Caco-2 (cell line): ENCODE results near the gene OR6Q1. TPM values are rescaled to one million over a fixed set of nuclear protein-coding genes. Genes with fewer than 3 reads are reported as not detected.

Experiments
- BruUV-seq: library from RNA; stranded (reverse); fragments of 400-500 nt; replicated peaks from 2 replicates; lab custom pipeline; 2021; lab: Mats Ljungman, UMichigan
- CTCF ChIA-PET: fragments of 300-600 bp; sonication (Branson Sonifier 250); formaldehyde crosslinking; loops from one replicate; lab custom pipeline; 2022; ENCODE audit warnings: antibody characterized with exemption; lab: Charles Lee
- POLR2A ChIA-PET: fragments of 300-600 bp; sonication (Branson Sonifier 250); formaldehyde crosslinking; loops from one replicate; lab custom pipeline; 2022; ENCODE audit warnings: antibody characterized with exemption; lab: Charles Lee
- DNase-seq, 2 experiments: peaks; one replicate each; pipeline versions ENCODE4 v3.0.0 to v3.0.0-alpha.2; 2020 to 2022
- H3K27me3 ChIP-seq: replicated peaks from 2 replicates; pipeline ENCODE4 v1.6.0; 2011; ENCODE audit warnings: low read length; ENCODE audit not compliant: control insufficient read depth, insufficient read depth
- H3K36me3 ChIP-seq: 2 replicates; pipeline ENCODE4 v1.5.1; 2011; ENCODE audit warnings: low read length; ENCODE audit not compliant: control insufficient read depth, insufficient read depth
- H3K4me1 ChIP-seq: fragments of 250-450 bp; sonication (Bioruptor Pico); 2 replicates; pipeline ENCODE4 v1.5.1; 2020; ENCODE audit warnings: mild to moderate bottlenecking
- H3K4me3 ChIP-seq: 2 replicates; pipeline ENCODE4 v1.5.1; 2011; ENCODE audit warnings: low read depth, mild to moderate bottlenecking, control low read depth, low read length
- H3K9me3 ChIP-seq: fragments of 250-450 bp; sonication (Bioruptor Pico); 2 replicates; pipeline ENCODE4 v1.5.1; 2020; ENCODE audit warnings: mild to moderate bottlenecking, moderate library complexity
- H3K27ac Mint-ChIP-seq: one replicate; pipeline ENCODE4 v1.8.0; 2022; ENCODE audit warnings: mixed read lengths; ENCODE audit not compliant: unreplicated experiment
- H3K27me3 Mint-ChIP-seq: one replicate; pipeline ENCODE4 v1.8.0; 2022; ENCODE audit warnings: mixed read lengths; ENCODE audit not compliant: insufficient read depth, unreplicated experiment
- H3K36me3 Mint-ChIP-seq: one replicate; pipeline ENCODE4 v1.8.0; 2022; ENCODE audit warnings: mild to moderate bottlenecking, mixed read lengths; ENCODE audit not compliant: insufficient read depth, unreplicated experiment
- H3K4me1 Mint-ChIP-seq: one replicate; pipeline ENCODE4 v1.8.0; 2022; ENCODE audit warnings: low read depth, mixed read lengths; ENCODE audit not compliant: unreplicated experiment
- H3K4me3 Mint-ChIP-seq: one replicate; pipeline ENCODE4 v1.8.0; 2022; ENCODE audit warnings: mild to moderate bottlenecking, moderate library complexity, mixed read lengths; ENCODE audit not compliant: unreplicated experiment
- H3K9me3 Mint-ChIP-seq: one replicate; pipeline ENCODE4 v1.8.0; 2022; ENCODE audit warnings: mixed read lengths; ENCODE audit not compliant: unreplicated experiment
- intact Hi-C: fragments of 100-400 bp; cut with micrococcal nuclease; formaldehyde crosslinking; loops from one replicate; pipeline ENCODE4 v1.10.0; 2022; ENCODE audit not compliant: unreplicated experiment
- total RNA-seq: library from RNA; stranded (reverse); gene quantifications from 2 replicates; pipeline ENCODE4 v1.2.3, GENCODE V29; 2022
- TF ChIP-seq, protein P1 (sequence below), 2 experiments: fragments of 200-600 bp in 1 of 2; IDR thresholded peaks; 1 replicate in 1 of 2; 2 replicates in 1 of 2; pipeline versions ENCODE4 v1.5.1 to v1.8.0; 2011 to 2022; ENCODE audit warnings: antibody characterized with exemption in 1 of 2, control low read depth in 1 of 2, inconsistent platforms in 1 of 2, low read depth in 1 of 2, low read length in 1 of 2, mild to moderate bottlenecking in 1 of 2, moderate library complexity in 1 of 2; ENCODE audit not compliant: insufficient read depth in 1 of 2, severe bottlenecking in 1 of 2, unreplicated experiment in 1 of 2

OR6Q1 gene
- total RNA-seq, 1 experiment from 2014 or later: not detected

DNA sequence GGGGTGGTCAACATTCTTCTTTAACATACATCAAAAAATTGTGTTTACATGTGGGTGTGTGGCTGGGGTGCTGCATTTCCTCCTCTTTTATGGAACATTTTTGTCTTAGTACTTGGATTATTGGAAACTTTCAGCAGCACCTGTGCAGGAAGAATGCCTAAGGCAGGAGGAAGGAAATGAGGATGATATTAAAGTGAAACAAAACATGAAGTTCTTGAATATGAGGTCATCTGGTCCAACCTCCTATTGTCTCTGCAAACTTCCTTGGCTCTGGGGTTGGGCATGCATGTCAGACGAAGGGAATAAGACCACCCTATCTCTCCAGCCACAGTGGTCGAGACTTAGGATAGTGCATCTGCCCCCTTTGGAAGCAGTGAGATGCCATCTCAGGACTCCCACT is 27.7 kb upstream of the OR6Q1 start:
- no peaks in the 10 kb centered on the region for H3K27me3 Mint-ChIP-seq
- TF ChIP-seq, protein P1, sequence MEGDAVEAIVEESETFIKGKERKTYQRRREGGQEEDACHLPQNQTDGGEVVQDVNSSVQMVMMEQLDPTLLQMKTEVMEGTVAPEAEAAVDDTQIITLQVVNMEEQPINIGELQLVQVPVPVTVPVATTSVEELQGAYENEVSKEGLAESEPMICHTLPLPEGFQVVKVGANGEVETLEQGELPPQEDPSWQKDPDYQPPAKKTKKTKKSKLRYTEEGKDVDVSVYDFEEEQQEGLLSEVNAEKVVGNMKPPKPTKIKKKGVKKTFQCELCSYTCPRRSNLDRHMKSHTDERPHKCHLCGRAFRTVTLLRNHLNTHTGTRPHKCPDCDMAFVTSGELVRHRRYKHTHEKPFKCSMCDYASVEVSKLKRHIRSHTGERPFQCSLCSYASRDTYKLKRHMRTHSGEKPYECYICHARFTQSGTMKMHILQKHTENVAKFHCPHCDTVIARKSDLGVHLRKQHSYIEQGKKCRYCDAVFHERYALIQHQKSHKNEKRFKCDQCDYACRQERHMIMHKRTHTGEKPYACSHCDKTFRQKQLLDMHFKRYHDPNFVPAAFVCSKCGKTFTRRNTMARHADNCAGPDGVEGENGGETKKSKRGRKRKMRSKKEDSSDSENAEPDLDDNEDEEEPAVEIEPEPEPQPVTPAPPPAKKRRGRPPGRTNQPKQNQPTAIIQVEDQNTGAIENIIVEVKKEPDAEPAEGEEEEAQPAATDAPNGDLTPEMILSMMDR (IDR thresholded peaks at IDR 0.05; ENCODE audit: insufficient read depth in 1 of 2, low read depth in 1 of 2, low read length in 1 of 2, severe bottlenecking in 1 of 2, unreplicated experiment in 1 of 2): no peak

DNA sequence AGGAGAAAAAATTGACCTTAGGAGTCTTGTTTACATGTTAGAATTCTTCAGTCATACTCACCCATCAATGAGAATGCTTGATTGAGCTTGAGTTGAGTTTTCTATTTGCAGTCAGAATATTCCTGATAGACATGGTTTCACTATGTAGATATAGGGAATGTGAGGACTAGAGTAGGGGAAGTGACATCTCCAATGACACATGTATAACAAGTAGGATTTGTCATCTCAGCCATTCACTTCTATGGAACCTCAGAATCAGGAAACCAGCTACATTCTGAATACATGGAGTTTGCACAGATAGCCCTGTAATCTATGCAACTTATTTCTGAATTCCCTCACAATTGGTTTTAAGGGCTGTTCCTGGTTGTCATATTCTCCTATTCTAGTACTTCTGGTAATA is 27.2 kb upstream of the OR6Q1 start:
- intact Hi-C loops: no loop called here
- DNase-seq: no peak
- H3K4me3 Mint-ChIP-seq: no peak overlapping the region
- H3K27me3 Mint-ChIP-seq: no peaks in the 10 kb centered on the region
- no peak overlapping the region for H3K27ac Mint-ChIP-seq
- no peaks in the 10 kb centered on the region for H3K9me3 Mint-ChIP-seq
- no peaks in the 10 kb centered on the region for H3K9me3 ChIP-seq
- no peaks in the 10 kb centered on the region for H3K4me1 ChIP-seq
- H3K36me3 ChIP-seq: no peaks in the 10 kb centered on the region
- TF ChIP-seq, protein P1 (IDR thresholded peaks at IDR 0.05; ENCODE audit: insufficient read depth in 1 of 2, low read depth in 1 of 2, low read length in 1 of 2, severe bottlenecking in 1 of 2, unreplicated experiment in 1 of 2): no peak
- peaks cover 6% of the 10 kb centered on the region for H3K4me1 Mint-ChIP-seq
- BruUV-seq: no TSS peak
- POLR2A ChIA-PET: no interaction called here
- H3K4me3 ChIP-seq: no peak overlapping the region
- H3K36me3 Mint-ChIP-seq: no peaks in the 10 kb centered on the region
- H3K27me3 ChIP-seq: no peaks in the 10 kb centered on the region
- CTCF ChIA-PET: no interaction called here

More for the DNA sequence above, 27.7 kb upstream of the OR6Q1 start:
- peaks cover 6% of the 10 kb centered on the region for H3K4me1 Mint-ChIP-seq
- no peaks in the 10 kb centered on the region for H3K4me1 ChIP-seq
- ChIA-PET CTCF (no interaction called here), POLR2A (no interaction called here)
- H3K36me3 ChIP-seq: no peaks in the 10 kb centered on the region
- no peak overlapping the region for H3K4me3 Mint-ChIP-seq
- no peaks in the 10 kb centered on the region for H3K9me3 ChIP-seq
- H3K36me3 Mint-ChIP-seq: no peaks in the 10 kb centered on the region
- no peak overlapping the region for H3K27ac Mint-ChIP-seq
- no peak for DNase-seq
- intact Hi-C loops: no loop called here
- no peaks in the 10 kb centered on the region for H3K9me3 Mint-ChIP-seq
- BruUV-seq: no TSS peak
- no peaks in the 10 kb centered on the region for H3K27me3 ChIP-seq
- no peak overlapping the region for H3K4me3 ChIP-seq

DNA sequence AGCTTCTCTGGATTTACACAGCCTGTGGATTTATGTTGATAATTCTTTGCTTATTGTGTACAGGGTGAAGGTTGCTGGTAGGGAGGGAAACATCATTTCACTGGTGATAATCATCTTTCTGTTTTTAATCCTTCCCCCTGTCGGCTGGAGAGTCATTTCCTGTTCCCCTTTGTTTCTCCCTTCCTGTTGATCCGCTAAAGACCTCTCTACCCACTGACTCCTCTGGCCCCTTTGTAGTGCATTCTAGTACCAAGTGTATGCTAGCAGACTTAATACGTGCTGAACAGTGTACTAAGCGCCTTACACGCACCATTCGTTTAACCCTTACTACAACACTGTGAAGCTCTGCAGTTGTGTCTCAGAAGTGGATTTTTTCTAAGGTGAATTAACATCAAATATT is 26.1 kb upstream of the OR6Q1 start:
- no peak overlapping the region for H3K27ac Mint-ChIP-seq
- intact Hi-C loops: no loop called here
- Histone ChIP-seq H3K9me3 (no peaks in the 10 kb centered on the region), H3K4me1 (no peaks in the 10 kb centered on the region), H3K36me3 (no peaks in the 10 kb centered on the region), H3K4me3 (no peak overlapping the region), H3K27me3 (no peaks in the 10 kb centered on the region)
- ChIA-PET POLR2A (no interaction called here), CTCF (no interaction called here)
- no peaks in the 10 kb centered on the region for H3K27me3 Mint-ChIP-seq
- H3K4me1 Mint-ChIP-seq: peaks cover 6% of the 10 kb centered on the region
- BruUV-seq: no TSS peak
- no peaks in the 10 kb centered on the region for H3K9me3 Mint-ChIP-seq
- DNase-seq: no peak
- no peak overlapping the region for H3K4me3 Mint-ChIP-seq
- TF ChIP-seq, protein P1 (IDR thresholded peaks at IDR 0.05; ENCODE audit: insufficient read depth in 1 of 2, low read depth in 1 of 2, low read length in 1 of 2, severe bottlenecking in 1 of 2, unreplicated experiment in 1 of 2): no peak
- no peaks in the 10 kb centered on the region for H3K36me3 Mint-ChIP-seq
